ENCODE measurements around the gene DCTN4.
"Not testable (repeated sequence)": the region's sequence is repeated elsewhere in the genome, so short reads cannot be mapped to it uniquely, and the experiment has no call there.

The DCTN4 gene

GRCh38 chr5:150753463-150753862 is 5.4 kb downstream of the DCTN4 start:
- TF ChIP-seq ZFX (IDR thresholded peaks at IDR 0.05; ENCODE audit: borderline replicate concordance) (no peak), CTCF (IDR thresholded peaks at IDR 0.05) (no peak)
- peak overlapping the region; percentile 46 for H3K27ac ChIP-seq

- no peak overlapping the region for H3K27ac ChIP-seq
- TF ChIP-seq ZFX (IDR thresholded peaks at IDR 0.05; ENCODE audit: borderline replicate concordance) (no peak), CTCF (IDR thresholded peaks at IDR 0.05) (no peak)
Measured at GRCh38 chr5:150751096-150751891, 7.5 kb downstream of the DCTN4 start.

GRCh38 chr5:150750469-150750868 is 8.3 kb downstream of the DCTN4 start:
- H3K27ac ChIP-seq, result no peak overlapping the region
- no peak for TF ChIP-seq ZFX (IDR thresholded peaks at IDR 0.05; ENCODE audit: borderline replicate concordance)
- no peak for TF ChIP-seq CTCF (IDR thresholded peaks at IDR 0.05)

GRCh38 chr5:150743142-150743488 is 15.7 kb downstream of the DCTN4 start:
- not testable (repeated sequence) for H3K27ac ChIP-seq

- H3K27ac ChIP-seq, result not testable (repeated sequence)
Measured at GRCh38 chr5:150742455-150743141, 16.2 kb downstream of the DCTN4 start.

- H3K27ac ChIP-seq, result no peak overlapping the region
Measured at GRCh38 chr5:150740992-150741391, 17.8 kb downstream of the DCTN4 start.

GRCh38 chr5:150738862-150739261 is 20.0 kb downstream of the DCTN4 start:
- TF ChIP-seq CTCF (IDR thresholded peaks at IDR 0.05), result no peak
- H3K27ac ChIP-seq, result no peak overlapping the region

More at GRCh38 chr5:150740992-150741391, 17.8 kb downstream of the DCTN4 start:
- no peak for TF ChIP-seq ZFX (IDR thresholded peaks at IDR 0.05; ENCODE audit: borderline replicate concordance)
- TF ChIP-seq CTCF (IDR thresholded peaks at IDR 0.05), result no peak

GRCh38 chr5:150734579-150735384 is 24.0 kb downstream of the DCTN4 start:
- peak; percentile 11; the same call in 1 of the 2 replicates for TF ChIP-seq CTCF (IDR thresholded peaks at IDR 0.05)
- TF ChIP-seq ZFX (IDR thresholded peaks at IDR 0.05; ENCODE audit: borderline replicate concordance), result no peak
- no peak overlapping the region for H3K27ac ChIP-seq
